Vagina (tissue), 2 donors: ENCODE results near the gene FIGNL1.

Experiments
- CTCF ChIP-seq, 3 experiments: fragments of 450-650 bp in 2 of 3; fragments of 200-600 bp in 1 of 3; sonication (generic) in 1 of 3; IDR thresholded peaks; one replicate each; pipeline ENCODE4 v1.5.1; 2017 to 2019; ENCODE audit warnings: antibody characterized with exemption in 3 of 3, mild to moderate bottlenecking in 2 of 3, moderate library complexity in 2 of 3
- POLR2A ChIP-seq, 2 donors: fragments of 450-650 bp; IDR thresholded peaks; one replicate each; pipeline ENCODE4 v1.6.1; 2017; ENCODE audit warnings: antibody characterized with exemption in 2 of 2, mild to moderate bottlenecking in 2 of 2, moderate library complexity in 2 of 2

GRCh38 chr7:50477640-50478039, 27.5 kb upstream of the FIGNL1 start:
- TF ChIP-seq CTCF (IDR thresholded peaks at IDR 0.05) (no peak), POLR2A (IDR thresholded peaks at IDR 0.05) (no peak)
